GM18907 (cell line): Measurements from ENCODE around the gene THSD1.
A peak's percentile ranks its signal among the peaks of the same experiment; 100 is the strongest.
"Not testable (repeated sequence)": the region's sequence is repeated elsewhere in the genome, so short reads cannot be mapped to it uniquely, and the experiment has no call there.

Experiments
- ATAC-seq: cut with Tn5 transposase; IDR thresholded peaks from one replicate; pipeline ENCODE4 v1.9.1; 2021; ENCODE audit warnings: mild to moderate bottlenecking, moderate library complexity; ENCODE audit not compliant: unreplicated experiment

The THSD1 gene

GRCh38 chr13:52408071-52408658 is 2.2 kb upstream of the THSD1 start:
- not testable (repeated sequence) for ATAC-seq

- ATAC-seq = not testable (repeated sequence)
These were observed 1.5 kb upstream of the THSD1 start for GRCh38 chr13:52407436-52407835.

- no peak for ATAC-seq
These were observed 657 bp upstream of the THSD1 start for GRCh38 chr13:52406629-52407028.

GRCh38 chr13:52405369-52405766 is 604 bp downstream of the THSD1 start:
- peak; percentile 21 for ATAC-seq

DNA sequence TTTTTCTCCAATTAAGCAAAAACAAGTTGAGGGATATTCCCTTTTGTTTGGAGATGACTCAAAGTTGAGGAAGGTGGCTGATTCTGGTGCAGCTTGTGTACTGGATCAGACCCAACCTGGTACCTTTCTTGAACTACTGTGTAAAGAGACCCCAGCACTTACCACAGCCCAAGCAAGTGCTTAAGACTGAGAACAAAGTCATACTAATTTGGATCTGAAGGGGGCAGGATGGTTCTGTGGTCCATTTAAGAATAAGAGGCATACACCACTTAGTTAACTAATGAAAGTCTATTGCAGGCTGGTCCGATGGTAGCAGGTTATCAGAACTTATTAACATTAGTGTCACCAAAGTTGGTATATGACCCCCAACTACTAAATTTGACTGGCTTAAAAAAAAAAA is 6.3 kb downstream of the THSD1 start:
- ATAC-seq = no peak

DNA sequence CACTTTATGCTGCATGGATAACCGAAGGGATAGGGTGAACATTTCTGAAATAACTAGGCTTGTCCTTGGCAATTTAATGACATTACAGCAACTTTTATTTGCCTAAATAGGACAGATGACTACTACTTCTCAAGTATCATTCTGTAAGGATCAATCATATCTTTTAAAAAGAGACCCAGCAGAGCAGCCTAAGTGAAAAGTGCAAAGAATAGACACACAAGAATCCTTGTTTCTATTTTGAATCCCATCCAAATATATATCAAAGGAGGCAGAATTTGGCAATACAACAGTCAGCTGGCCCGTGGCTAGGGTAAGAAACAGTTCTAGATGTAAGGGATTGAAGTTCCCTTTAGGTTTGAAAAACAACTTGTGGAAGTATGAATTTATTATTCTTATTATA is 6.9 kb downstream of the THSD1 start:
- no peak for ATAC-seq

DNA sequence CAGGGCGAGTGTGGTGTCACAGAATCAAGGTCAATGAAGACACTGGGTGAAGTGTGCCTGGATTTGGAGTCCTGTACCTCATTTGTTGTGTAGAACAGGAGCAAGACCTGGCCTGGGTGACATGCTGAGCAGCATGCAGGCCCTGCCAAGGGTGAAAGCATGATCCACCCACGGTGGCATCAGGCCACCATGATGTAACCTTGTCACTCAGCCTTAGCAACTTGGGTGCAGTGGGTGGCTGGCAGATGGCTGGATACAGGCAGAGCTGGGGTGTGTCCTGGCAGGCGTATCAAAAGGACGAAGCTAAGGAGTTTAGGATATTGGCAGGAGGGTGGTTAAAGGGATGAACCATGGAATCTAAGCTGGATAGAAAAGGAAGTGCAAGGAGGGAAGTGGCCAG is 10.3 kb downstream of the THSD1 start:
- no peak for ATAC-seq

DNA sequence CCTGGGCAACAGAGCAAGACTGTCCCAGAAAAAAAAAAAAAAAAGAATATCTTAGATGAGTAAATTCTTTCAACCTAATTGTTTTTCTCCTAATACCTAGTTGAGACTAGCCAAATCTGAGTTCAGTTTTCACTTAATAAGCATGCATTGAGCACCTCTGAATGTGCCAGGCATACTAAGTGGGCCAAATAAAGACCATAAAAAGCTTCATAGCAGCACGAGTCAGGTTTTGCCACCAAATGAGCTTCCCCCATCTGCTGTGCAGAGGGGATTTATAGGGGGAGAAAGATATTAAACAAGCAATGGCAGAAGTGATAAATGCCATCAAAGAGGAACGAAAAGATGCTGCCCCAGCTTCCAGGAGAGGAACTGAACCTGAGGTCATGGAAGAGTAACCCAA is 11.4 kb downstream of the THSD1 start:
- no peak for ATAC-seq

DNA sequence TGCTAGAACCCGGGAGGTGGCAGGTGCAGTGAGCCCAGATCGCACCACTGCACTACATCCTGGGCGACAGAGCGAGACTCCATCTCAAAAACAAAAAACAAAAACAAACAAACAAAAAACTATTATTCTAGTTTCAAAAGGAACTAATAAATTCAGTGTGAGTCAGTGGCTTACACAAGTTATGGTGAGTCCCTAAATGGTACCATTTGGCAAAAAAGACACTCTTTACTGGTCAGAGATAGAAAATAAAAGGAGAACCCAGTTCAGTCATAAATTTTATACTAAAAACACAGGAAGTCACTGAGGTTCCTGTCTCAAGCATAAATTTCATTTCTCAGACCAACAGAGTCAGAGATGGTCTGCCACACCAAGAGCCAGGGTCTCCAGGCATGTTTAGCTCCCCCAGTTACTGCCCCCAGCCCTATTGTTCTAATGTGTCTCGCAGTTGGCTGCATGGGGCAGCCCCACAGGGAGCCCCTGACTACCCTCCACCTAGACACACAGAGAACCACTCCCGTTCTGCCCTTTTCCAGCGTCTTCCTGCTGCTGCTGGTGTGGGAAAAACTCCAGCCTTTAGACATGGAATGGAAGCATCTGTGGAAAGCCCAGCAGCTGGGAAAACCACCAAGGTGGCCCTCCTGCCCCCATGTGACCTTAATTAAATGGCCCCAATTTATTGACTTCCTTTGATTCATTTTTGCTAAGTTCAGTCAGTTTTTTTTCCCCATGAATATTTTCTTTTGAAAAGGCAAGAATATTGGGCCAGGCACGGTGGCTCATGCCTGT is 12.2 kb downstream of the THSD1 start:
- ATAC-seq = no peak

GRCh38 chr13:52387721-52388120 is 18.3 kb downstream of the THSD1 start:
- no peak for ATAC-seq

- ATAC-seq = no peak
These were observed 20.1 kb downstream of the THSD1 start for GRCh38 chr13:52385870-52386269.

DNA sequence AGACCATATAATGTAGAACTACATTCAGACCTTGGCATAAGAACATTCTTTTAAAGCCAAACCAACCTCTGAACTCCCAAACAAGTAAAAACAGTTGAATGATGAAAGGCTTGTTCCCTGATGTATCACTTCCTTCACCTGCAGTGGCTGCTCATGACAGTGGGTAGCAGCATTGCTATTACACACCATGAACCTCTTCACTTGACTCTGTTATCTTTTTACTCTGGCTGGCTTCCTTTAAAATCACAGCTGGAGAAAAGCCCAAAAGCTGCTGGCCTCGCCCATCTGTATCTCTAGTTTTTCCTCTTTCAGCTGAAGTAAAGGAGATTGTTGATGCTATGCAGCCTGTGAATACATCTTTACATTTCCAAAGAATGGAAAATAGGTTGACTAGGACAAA is 22.6 kb downstream of the THSD1 start:
- ATAC-seq = no peak

DNA sequence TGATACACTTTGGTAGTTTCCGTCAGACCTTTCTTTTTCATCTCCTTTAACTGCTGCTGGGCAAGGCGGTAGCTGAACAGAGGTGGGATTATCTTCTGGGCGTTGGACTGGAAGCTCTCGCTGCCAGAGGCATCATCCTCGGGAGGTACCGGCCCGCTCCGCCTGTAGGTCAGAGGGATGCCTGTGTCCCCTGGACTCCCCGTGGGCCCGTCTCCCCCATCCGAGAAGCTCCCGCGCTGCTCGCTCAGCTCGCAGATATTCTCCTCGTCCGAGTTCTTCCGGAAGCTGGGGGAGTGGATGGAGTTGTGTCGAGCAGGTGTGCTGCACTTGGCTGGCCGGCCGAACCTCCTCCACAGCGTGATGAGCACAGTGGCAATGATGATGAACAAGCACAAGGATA is 27.7 kb downstream of the THSD1 start:
- ATAC-seq = no peak

- no peak for ATAC-seq
These were observed 28.1 kb downstream of the THSD1 start for GRCh38 chr13:52377898-52378297.

- ATAC-seq = no peak
These were observed 31.0 kb downstream of the THSD1 start for GRCh38 chr13:52374873-52375411.

GRCh38 chr13:52374389-52374788 is 31.6 kb downstream of the THSD1 start:
- ATAC-seq = no peak

DNA sequence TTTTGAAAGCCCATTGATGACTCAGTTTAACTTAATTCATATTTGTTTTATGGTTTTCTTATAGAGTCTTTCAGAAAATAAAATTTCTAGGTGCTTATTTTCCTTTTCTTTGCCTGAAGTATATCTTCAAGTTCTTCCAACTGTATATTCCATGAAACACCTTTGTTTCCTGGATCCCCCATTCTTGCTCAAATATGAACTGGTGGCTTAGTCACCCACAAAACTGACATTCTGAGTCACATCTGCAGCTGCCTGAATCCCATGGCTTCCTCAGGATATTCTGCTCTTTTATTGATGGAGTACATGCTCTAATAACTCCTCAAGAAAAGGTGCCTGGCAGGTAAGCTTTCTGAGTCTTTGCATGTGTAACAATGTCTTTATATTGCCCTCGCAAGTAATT is 32.7 kb downstream of the THSD1 start:
- not testable (repeated sequence) for ATAC-seq

DNA sequence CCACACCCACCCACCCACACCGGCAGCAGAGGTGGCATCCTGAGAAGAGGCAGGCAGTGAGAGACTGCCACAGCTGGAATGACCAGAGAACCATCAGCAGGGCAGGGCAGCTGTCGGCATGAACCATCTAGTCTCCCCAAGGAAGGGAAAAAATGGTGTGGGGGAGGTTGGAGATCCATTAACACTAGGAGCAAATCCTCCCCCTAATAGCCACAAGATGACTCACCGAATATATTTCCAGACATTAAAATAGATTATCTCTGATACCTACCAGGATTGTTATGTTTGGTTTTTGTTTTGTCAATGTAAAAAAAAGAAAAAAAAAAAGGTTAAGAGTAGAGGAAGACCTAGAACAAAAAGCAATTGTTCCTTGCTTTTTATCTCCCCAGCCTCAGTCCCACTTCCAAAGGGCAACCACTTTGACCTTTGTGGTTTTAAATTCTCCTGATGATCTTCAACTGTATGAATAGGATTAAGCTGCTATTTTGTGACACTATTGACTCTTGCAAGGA is 34.2 kb downstream of the THSD1 start:
- ATAC-seq = no peak

DNA sequence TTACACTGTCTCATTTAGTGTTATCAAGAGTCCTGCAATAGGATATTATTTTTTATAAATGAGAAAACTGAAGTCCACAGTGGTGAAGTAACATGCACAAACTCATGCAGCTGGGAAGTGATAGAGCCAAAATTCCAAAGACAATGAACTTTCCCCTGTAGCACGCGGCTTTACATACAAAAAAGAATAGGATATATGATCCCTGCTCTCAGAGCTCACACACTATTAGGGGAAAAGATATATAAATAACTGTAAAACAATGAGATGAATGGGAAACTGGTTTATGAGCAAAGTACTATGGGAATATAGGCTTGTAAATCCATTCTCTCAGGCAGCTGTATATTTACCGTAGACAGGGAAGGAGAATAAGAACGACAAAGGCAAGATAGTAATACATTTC is 39.7 kb downstream of the THSD1 start:
- ATAC-seq = no peak

DNA sequence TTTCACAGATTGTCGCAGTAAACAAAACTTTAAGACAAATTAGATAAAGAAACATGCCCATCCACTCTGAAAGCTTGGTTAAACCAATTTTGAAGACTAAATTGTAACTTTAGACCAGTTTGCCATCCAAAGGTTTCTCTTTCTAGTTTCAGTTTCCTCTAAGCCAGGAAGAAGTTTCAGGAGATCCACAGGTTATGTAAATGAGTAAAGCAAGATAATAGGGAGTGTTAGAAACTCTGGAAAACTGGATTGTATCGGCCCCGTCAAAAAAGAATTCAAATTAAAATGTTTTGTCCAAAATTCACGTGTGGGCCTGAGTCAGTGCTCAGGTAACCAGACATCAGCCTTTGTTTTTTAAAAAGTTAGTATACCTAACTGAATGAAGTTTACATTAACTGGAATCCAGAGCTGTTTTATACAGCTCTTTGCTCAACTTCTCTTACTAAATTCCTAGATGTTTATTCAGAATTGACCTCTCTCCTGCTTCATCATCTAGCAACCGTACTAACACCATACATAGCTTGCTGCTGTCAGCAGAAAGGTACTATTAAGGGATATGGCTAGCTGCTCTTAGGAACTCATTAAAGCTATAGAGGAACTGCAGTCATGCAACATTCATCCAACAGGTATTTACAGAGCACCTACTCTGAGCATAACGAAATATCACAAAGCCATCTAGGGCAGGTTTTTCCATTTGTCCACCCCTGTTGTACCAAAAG is 43.6 kb downstream of the THSD1 start:
- not testable (repeated sequence) for ATAC-seq

GRCh38 chr13:52361225-52361624 is 44.7 kb downstream of the THSD1 start:
- no peak for ATAC-seq

DNA sequence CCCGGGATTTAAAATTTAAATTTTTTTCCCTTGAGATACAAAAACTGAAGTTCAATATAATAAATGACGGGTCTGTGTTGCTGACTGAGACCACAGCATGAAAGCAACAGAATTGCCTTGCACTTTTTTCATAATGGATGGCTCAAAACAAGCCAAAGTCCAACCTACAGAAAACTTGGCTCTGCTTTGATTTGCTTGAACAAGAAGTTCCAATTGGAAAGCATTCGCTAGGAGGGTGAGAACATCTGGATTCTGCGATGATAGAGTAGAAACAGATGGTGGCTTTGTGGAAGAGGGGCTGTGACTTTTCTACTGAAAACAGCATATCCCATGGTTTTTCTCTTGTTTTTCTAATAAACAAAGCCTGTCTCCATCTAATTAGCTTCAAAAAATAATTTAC is 46.4 kb downstream of the THSD1 start:
- ATAC-seq = no peak
